ENCODE measurements around the gene UNC13B. TPM values are rescaled to one million over a fixed set of nuclear protein-coding genes. Genes with fewer than 3 reads are reported as not detected.

Gene UNC13B
- total RNA-seq, 2 donors from 2014 or later, result 12.9 to 14.6 TPM

GRCh38 chr9:35287987-35288632 lies 126.3 kb downstream of the UNC13B start:
- H3K4me1 ChIP-seq, result no peaks in the 10 kb centered on the region
- no peak for DNase-seq (ENCODE audit: low spot score)
- H3K36me3 ChIP-seq, result no peaks in the 10 kb centered on the region
- TF ChIP-seq, protein P1, sequence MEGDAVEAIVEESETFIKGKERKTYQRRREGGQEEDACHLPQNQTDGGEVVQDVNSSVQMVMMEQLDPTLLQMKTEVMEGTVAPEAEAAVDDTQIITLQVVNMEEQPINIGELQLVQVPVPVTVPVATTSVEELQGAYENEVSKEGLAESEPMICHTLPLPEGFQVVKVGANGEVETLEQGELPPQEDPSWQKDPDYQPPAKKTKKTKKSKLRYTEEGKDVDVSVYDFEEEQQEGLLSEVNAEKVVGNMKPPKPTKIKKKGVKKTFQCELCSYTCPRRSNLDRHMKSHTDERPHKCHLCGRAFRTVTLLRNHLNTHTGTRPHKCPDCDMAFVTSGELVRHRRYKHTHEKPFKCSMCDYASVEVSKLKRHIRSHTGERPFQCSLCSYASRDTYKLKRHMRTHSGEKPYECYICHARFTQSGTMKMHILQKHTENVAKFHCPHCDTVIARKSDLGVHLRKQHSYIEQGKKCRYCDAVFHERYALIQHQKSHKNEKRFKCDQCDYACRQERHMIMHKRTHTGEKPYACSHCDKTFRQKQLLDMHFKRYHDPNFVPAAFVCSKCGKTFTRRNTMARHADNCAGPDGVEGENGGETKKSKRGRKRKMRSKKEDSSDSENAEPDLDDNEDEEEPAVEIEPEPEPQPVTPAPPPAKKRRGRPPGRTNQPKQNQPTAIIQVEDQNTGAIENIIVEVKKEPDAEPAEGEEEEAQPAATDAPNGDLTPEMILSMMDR (IDR thresholded peaks at IDR 0.05), result no peak
- H3K27ac ChIP-seq, result no peak overlapping the region
- H3K9me3 ChIP-seq, result no peaks in the 10 kb centered on the region
- no peak overlapping the region for H3K4me3 ChIP-seq
- no peaks in the 10 kb centered on the region for H3K27me3 ChIP-seq

DNA sequence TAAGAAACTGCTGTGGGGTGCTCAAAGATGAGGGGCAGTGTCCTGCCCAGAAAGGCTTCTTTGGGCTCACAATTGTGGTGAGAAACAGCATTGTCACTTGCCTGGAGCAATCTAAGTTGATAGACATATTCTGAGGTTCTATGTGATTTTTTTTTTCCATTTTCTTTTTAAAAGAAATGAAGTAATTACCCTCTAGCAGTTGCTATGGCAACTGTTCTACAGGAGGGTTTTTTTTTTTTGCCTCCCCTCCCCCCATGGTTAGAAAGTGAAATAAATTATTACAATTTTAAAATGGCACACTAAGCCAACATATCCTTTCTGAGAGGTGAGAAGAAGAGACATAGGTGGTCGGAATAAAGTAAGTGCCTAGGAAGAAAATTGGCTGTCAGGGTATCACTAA lies 127.0 kb downstream of the UNC13B start:
- TF ChIP-seq, protein P1 (IDR thresholded peaks at IDR 0.05), result no peak
- Histone ChIP-seq H3K27me3 (no peaks in the 10 kb centered on the region), H3K9me3 (no peaks in the 10 kb centered on the region), H3K4me1 (no peaks in the 10 kb centered on the region), H3K27ac (no peak overlapping the region), H3K36me3 (no peaks in the 10 kb centered on the region), H3K4me3 (no peak overlapping the region)
- DNase-seq (ENCODE audit: low spot score), result no peak

- DNase-seq (ENCODE audit: low spot score), result no peak
- H3K4me3 ChIP-seq, result no peak overlapping the region
- no peaks in the 10 kb centered on the region for H3K4me1 ChIP-seq
- H3K27me3 ChIP-seq, result no peaks in the 10 kb centered on the region
- TF ChIP-seq, protein P1 (IDR thresholded peaks at IDR 0.05), result no peak
- no peaks in the 10 kb centered on the region for H3K9me3 ChIP-seq
- no peak overlapping the region for H3K27ac ChIP-seq
- peaks cover 4% of the 10 kb centered on the region for H3K36me3 ChIP-seq
Measured at GRCh38 chr9:35293376-35293964, 131.7 kb downstream of the UNC13B start.

GRCh38 chr9:35294066-35294465 lies 132.3 kb downstream of the UNC13B start:
- Histone ChIP-seq H3K4me3 (no peak overlapping the region), H3K36me3 (peaks cover 4% of the 10 kb centered on the region), H3K27ac (no peak overlapping the region), H3K27me3 (no peaks in the 10 kb centered on the region), H3K9me3 (no peaks in the 10 kb centered on the region), H3K4me1 (no peaks in the 10 kb centered on the region)
- DNase-seq (ENCODE audit: low spot score), result no peak
- TF ChIP-seq, protein P1 (IDR thresholded peaks at IDR 0.05), result no peak

GRCh38 chr9:35294556-35294955 lies 132.7 kb downstream of the UNC13B start:
- H3K36me3 ChIP-seq, result peaks cover 4% of the 10 kb centered on the region
- DNase-seq (ENCODE audit: low spot score), result no peak
- TF ChIP-seq, protein P1 (IDR thresholded peaks at IDR 0.05), result no peak
- no peaks in the 10 kb centered on the region for H3K27me3 ChIP-seq
- no peak overlapping the region for H3K4me3 ChIP-seq
- no peaks in the 10 kb centered on the region for H3K4me1 ChIP-seq
- no peaks in the 10 kb centered on the region for H3K9me3 ChIP-seq
- no peak overlapping the region for H3K27ac ChIP-seq
